Measurements from ENCODE around the gene ITGA8.

DNA sequence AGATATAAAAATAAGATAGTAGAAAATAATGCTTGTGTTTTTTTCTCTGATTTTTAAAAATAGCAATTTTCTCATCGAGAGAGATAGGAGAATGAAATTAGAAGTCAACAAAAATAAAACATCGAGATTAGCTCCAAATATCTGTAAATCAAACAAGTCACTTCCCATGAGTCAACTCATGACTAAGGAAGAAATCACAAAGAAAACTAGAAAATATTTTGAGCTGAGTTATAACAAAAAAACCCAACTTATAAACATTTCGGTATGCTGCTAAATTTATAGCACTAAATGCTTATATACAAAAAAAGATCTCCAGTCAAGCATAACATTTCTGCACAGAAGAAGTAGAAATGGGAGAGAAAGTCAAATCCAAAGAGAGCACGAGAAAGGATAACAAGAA, 140.1 kb downstream of the ITGA8 start:
- TF ChIP-seq POLR2A (IDR thresholded peaks at IDR 0.05; ENCODE audit: low read length) (no peak), GATA1 (IDR thresholded peaks at IDR 0.05; ENCODE audit: low read depth, low read length) (no peak)

Measured in erythroblast (primary cell).